Measurements from ENCODE around the gene MYO18B.

The MYO18B gene

DNA sequence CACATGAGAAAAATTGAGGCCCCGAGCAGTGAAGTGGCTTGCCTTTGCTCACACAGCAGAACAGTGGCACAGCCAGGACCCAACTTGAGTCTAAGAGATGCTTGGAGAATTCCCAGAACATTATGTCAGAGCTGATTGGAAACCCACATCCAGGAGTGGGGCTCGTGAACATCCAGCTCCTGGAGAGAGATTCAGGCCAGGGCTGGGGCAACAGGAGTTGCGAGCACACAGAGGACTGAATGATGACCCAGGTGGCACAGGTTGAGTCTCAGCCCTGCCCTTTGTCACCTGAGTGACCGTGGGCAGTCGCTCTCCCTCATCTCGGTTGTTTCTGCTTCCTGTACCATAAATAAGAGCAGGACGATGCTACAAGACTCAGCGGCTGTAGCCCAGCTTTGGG, 102.6 kb downstream of the MYO18B start:
- Histone ChIP-seq H2AFZ (ENCODE audit: low read length) (no peak overlapping the region), H3K9me2 (replicated peaks; ENCODE audit: insufficient read depth, low read length) (no peaks in the 10 kb centered on the region), H3F3A (ENCODE audit: insufficient read depth, low read length) (no peaks in the 10 kb centered on the region), H3K9me3 (replicated peaks; ENCODE audit: insufficient read depth, low read length) (no peaks in the 10 kb centered on the region), H3K4me2 (ENCODE audit: low read depth, low read length) (no peak overlapping the region), H4K20me1 (ENCODE audit: insufficient read depth, low read length) (no peaks in the 10 kb centered on the region), H3K79me2 (ENCODE audit: low read length) (no peaks in the 10 kb centered on the region), H3K4me1 (ENCODE audit: low read length) (no peaks in the 10 kb centered on the region), H3K36me3 (replicated peaks; ENCODE audit: insufficient read depth, low read length) (no peaks in the 10 kb centered on the region), H3K9ac (ENCODE audit: low read length) (no peak overlapping the region), H3K4me3 (ENCODE audit: low read length) (no peak overlapping the region), H3K27me3 (replicated peaks; ENCODE audit: insufficient read depth, low read length) (peaks cover 34% of the 10 kb centered on the region), H3K27ac (ENCODE audit: low read length) (no peak overlapping the region)
- no peak for DNase-seq
- TF ChIP-seq EZH2 (optimal IDR thresholded peaks at IDR 0.05; ENCODE audit: low read depth, low read length) (no peak), EZH2phosphoT487 (IDR thresholded peaks at IDR 0.05; ENCODE audit: low read length) (no peak)
- TF ChIP-seq, protein P1, sequence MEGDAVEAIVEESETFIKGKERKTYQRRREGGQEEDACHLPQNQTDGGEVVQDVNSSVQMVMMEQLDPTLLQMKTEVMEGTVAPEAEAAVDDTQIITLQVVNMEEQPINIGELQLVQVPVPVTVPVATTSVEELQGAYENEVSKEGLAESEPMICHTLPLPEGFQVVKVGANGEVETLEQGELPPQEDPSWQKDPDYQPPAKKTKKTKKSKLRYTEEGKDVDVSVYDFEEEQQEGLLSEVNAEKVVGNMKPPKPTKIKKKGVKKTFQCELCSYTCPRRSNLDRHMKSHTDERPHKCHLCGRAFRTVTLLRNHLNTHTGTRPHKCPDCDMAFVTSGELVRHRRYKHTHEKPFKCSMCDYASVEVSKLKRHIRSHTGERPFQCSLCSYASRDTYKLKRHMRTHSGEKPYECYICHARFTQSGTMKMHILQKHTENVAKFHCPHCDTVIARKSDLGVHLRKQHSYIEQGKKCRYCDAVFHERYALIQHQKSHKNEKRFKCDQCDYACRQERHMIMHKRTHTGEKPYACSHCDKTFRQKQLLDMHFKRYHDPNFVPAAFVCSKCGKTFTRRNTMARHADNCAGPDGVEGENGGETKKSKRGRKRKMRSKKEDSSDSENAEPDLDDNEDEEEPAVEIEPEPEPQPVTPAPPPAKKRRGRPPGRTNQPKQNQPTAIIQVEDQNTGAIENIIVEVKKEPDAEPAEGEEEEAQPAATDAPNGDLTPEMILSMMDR (IDR thresholded peaks at IDR 0.05; ENCODE audit: low read length), result no peak

DNA sequence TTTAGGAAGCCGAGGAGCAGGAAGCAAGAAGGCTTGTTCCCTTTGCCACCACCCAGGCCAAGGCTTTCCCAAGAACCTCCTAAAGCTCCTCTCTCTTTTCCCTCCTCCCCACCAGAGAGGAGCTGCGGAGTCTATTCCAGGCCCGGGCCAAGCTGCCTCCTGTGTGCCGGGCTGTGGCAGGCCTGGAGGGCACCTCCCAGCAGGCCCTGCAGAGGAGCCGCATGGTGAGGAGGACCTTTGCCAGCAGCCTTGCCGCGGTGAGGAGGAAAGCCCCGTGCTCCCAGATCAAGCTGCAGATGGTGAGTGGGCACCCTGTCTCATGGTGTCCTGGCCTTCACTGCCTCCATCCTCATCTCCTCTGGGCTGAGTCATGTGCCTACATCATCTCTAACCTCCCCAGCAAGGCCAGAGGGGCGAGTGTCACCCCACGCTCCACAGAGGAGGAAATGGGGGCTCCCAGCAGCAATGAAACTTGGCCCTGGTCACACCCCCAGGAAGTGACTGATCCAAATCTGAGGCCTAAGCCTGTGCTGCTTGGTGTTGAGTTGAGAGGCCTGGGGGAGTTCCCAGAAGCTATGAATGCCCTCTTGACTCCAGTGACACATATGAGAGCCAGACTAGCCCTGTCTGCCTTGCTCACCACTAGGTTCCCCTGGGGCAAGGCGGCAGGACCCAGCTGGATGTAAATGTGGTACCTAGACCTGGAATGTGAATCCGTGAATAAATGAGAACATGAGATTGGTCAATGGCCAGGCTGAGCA, 104.2 kb downstream of the MYO18B start:
- Histone ChIP-seq H3K4me3 (ENCODE audit: low read length) (no peak overlapping the region), H3K9ac (ENCODE audit: low read length) (no peak overlapping the region), H3F3A (ENCODE audit: insufficient read depth, low read length) (no peaks in the 10 kb centered on the region), H3K27ac (ENCODE audit: low read length) (no peak overlapping the region), H3K79me2 (ENCODE audit: low read length) (no peaks in the 10 kb centered on the region), H3K4me2 (ENCODE audit: low read depth, low read length) (no peak overlapping the region), H3K36me3 (replicated peaks; ENCODE audit: insufficient read depth, low read length) (no peaks in the 10 kb centered on the region), H3K9me3 (replicated peaks; ENCODE audit: insufficient read depth, low read length) (no peaks in the 10 kb centered on the region), H3K9me2 (replicated peaks; ENCODE audit: insufficient read depth, low read length) (no peaks in the 10 kb centered on the region), H3K4me1 (ENCODE audit: low read length) (no peaks in the 10 kb centered on the region), H3K27me3 (replicated peaks; ENCODE audit: insufficient read depth, low read length) (peaks cover 43% of the 10 kb centered on the region), H2AFZ (ENCODE audit: low read length) (no peak overlapping the region), H4K20me1 (ENCODE audit: insufficient read depth, low read length) (no peaks in the 10 kb centered on the region)
- no peak for DNase-seq
- TF ChIP-seq EZH2phosphoT487 (IDR thresholded peaks at IDR 0.05; ENCODE audit: low read length) (no peak), EZH2 (optimal IDR thresholded peaks at IDR 0.05; ENCODE audit: low read depth, low read length) (no peak)
- TF ChIP-seq, protein P1 (IDR thresholded peaks at IDR 0.05; ENCODE audit: low read length), result no peak

DNA sequence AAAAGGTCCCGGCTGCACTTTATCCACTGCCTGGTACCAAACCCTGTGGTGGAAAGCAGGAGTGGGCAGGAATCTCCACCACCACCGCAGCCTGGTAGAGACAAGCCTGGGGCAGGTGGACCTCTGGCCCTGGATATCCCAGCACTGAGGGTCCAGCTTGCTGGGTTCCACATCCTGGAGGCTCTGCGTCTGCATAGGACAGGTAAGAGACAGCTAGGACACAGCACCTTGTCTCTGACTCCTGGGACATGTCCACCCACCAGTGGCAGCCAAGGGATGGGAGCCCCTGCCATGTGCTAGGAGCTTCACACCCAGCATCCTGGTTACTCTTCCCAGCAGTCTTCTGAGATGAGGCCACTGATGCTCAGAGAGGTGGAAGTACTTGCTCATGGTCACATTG, 105.5 kb downstream of the MYO18B start:
- peaks cover 55% of the 10 kb centered on the region for H3K27me3 ChIP-seq (replicated peaks; ENCODE audit: insufficient read depth, low read length)
- no peaks in the 10 kb centered on the region for H3K9me2 ChIP-seq (replicated peaks; ENCODE audit: insufficient read depth, low read length)
- no peaks in the 10 kb centered on the region for H3F3A ChIP-seq (ENCODE audit: insufficient read depth, low read length)
- H3K9ac ChIP-seq (ENCODE audit: low read length), result no peak overlapping the region
- no peaks in the 10 kb centered on the region for H3K9me3 ChIP-seq (replicated peaks; ENCODE audit: insufficient read depth, low read length)
- no peaks in the 10 kb centered on the region for H3K4me1 ChIP-seq (ENCODE audit: low read length)
- H3K4me2 ChIP-seq (ENCODE audit: low read depth, low read length), result no peak overlapping the region
- no peak overlapping the region for H2AFZ ChIP-seq (ENCODE audit: low read length)
- no peak for DNase-seq
- no peak overlapping the region for H3K4me3 ChIP-seq (ENCODE audit: low read length)
- TF ChIP-seq, protein P1 (IDR thresholded peaks at IDR 0.05; ENCODE audit: low read length), result no peak
- no peak overlapping the region for H3K27ac ChIP-seq (ENCODE audit: low read length)
- H4K20me1 ChIP-seq (ENCODE audit: insufficient read depth, low read length), result no peaks in the 10 kb centered on the region
- no peaks in the 10 kb centered on the region for H3K79me2 ChIP-seq (ENCODE audit: low read length)
- no peaks in the 10 kb centered on the region for H3K36me3 ChIP-seq (replicated peaks; ENCODE audit: insufficient read depth, low read length)
